ENCODE data around the gene RFX4.

DNA sequence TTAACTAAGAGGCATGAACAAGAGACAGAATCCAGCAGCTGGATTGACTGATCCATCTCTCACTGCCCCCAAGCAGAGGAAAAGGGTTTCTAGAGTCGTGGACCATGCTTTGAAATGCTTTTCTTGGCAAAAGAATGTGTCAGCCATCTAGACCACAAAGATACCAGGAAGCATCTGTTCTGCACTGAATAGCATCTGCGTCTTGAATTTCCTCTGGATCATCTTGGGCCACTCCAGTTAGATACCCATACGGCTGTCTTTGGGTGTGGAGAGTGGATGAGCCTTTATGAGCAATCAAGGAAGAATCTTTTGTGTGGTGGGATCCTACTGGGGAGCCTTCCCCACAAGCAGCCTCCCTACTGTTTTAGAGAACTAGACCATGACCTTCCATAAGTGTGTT lies 16.0 kb upstream of the RFX4 start:
- TF ChIP-seq GATA2 (IDR thresholded peaks at IDR 0.05; ENCODE audit: low read depth, low read length) = no peak
- TF ChIP-seq GATA3 (IDR thresholded peaks at IDR 0.05; ENCODE audit: low read depth, low read length) = no peak
